Skeletal muscle tissue (tissue), 4 donors: ENCODE results near the gene SERHL2. TPM values are rescaled to one million over a fixed set of nuclear protein-coding genes. Genes with fewer than 3 reads are reported as not detected.
"Not testable (repeated sequence)": the region's sequence is repeated elsewhere in the genome, so short reads cannot be mapped to it uniquely, and the experiment has no call there.

Experiments
- H3K27ac ChIP-seq: one replicate; pipeline ENCODE4 v1.7.0; 2013; ENCODE audit warnings: mild to moderate bottlenecking, low read depth, low read length, inconsistent platforms
- H3K27me3 ChIP-seq, 3 donors: one replicate each; pipeline ENCODE4 v1.7.0; 2013; ENCODE audit warnings: low read length in 3 of 3; ENCODE audit not compliant: control insufficient read depth in 3 of 3, insufficient read depth in 3 of 3
- H3K36me3 ChIP-seq, 3 donors: one replicate each; pipeline ENCODE4 v1.7.0; 2013; ENCODE audit warnings: low read length in 3 of 3; ENCODE audit not compliant: control insufficient read depth in 3 of 3, insufficient read depth in 3 of 3
- H3K4me1 ChIP-seq, 3 donors: one replicate each; pipeline ENCODE4 v1.7.0; 2013; ENCODE audit warnings: low read length in 3 of 3, mild to moderate bottlenecking in 3 of 3; ENCODE audit not compliant: control insufficient read depth in 3 of 3, insufficient read depth in 3 of 3
- H3K4me3 ChIP-seq, 3 donors: one replicate each; pipeline ENCODE4 v1.7.0; 2013; ENCODE audit warnings: low read length in 3 of 3
- H3K9ac ChIP-seq, 3 donors: one replicate each; pipeline ENCODE4 v1.7.0; 2013; ENCODE audit warnings: low read length in 3 of 3, mild to moderate bottlenecking in 3 of 3, moderate library complexity in 2 of 3, low read depth in 1 of 3
- H3K9me3 ChIP-seq, 3 donors: one replicate each; pipeline ENCODE4 v1.7.0; 2013; ENCODE audit warnings: low read length in 3 of 3; ENCODE audit not compliant: control insufficient read depth in 3 of 3
- total RNA-seq: library from RNA; depleted of rRNA; stranded (reverse); fragments of >200 nt; gene quantifications from one replicate; pipeline ENCODE4 v1.2.3, GENCODE V29; 2014
- donor health status: Osteomylitis.

Gene SERHL2
- total RNA-seq, 1 donor from 2014 or later = 2.6 TPM

- no peak overlapping the region for H3K27ac ChIP-seq
- H3K9me3 ChIP-seq = no peaks in the 10 kb centered on the region
- no peak overlapping the region for H3K4me3 ChIP-seq
- H3K27me3 ChIP-seq = peaks cover 2 to 13% (median 8%) of the 10 kb centered on the region in 3 donors
- H3K4me1 ChIP-seq = peaks cover 6 to 11% (median 7%) of the 10 kb centered on the region in 3 donors
- H3K36me3 ChIP-seq = no peaks in the 10 kb centered on the region
- no peak overlapping the region for H3K9ac ChIP-seq
Observed at GRCh38 chr22:42549331-42550060, 4.3 kb upstream of the SERHL2 start.

- not testable (repeated sequence) for H3K9me3 ChIP-seq, H3K36me3 ChIP-seq, H3K9ac ChIP-seq, H3K4me3 ChIP-seq, H3K27ac ChIP-seq
- H3K27me3 ChIP-seq = peaks cover 2 to 13% (median 8%) of the 10 kb centered on the region in 3 donors
- H3K4me1 ChIP-seq = peaks cover 6 to 11% (median 7%) of the 10 kb centered on the region in 3 donors
Observed at GRCh38 chr22:42552294-42552647, 1.5 kb upstream of the SERHL2 start.

- H3K9me3 ChIP-seq = no peaks in the 10 kb centered on the region
- no peak overlapping the region for H3K27ac ChIP-seq
- no peaks in the 10 kb centered on the region for H3K4me1 ChIP-seq
- H3K36me3 ChIP-seq = no peaks in the 10 kb centered on the region
- H3K27me3 ChIP-seq = no peaks in the 10 kb centered on the region
- no peak overlapping the region for H3K4me3 ChIP-seq
- no peak overlapping the region for H3K9ac ChIP-seq
Observed at GRCh38 chr22:42560381-42560780, 6.6 kb downstream of the SERHL2 start.

- no peaks in the 10 kb centered on the region for H3K36me3 ChIP-seq
- no peak overlapping the region for H3K9ac ChIP-seq
- no peaks in the 10 kb centered on the region for H3K27me3 ChIP-seq
- H3K9me3 ChIP-seq = no peaks in the 10 kb centered on the region
- H3K4me1 ChIP-seq = no peaks in the 10 kb centered on the region
- H3K4me3 ChIP-seq = no peak overlapping the region
- H3K27ac ChIP-seq = no peak overlapping the region
Observed at GRCh38 chr22:42560781-42561180, 7.0 kb downstream of the SERHL2 start.

GRCh38 chr22:42561856-42562255 is 8.1 kb downstream of the SERHL2 start:
- Histone ChIP-seq H3K4me1 (no peaks in the 10 kb centered on the region), H3K36me3 (peaks cover 0 to 3% (median 3%) of the 10 kb centered on the region in 3 donors), H3K4me3 (no peak overlapping the region), H3K27ac (no peak overlapping the region), H3K9me3 (no peaks in the 10 kb centered on the region), H3K27me3 (no peaks in the 10 kb centered on the region), H3K9ac (no peak overlapping the region)

GRCh38 chr22:42562279-42562678 is 8.5 kb downstream of the SERHL2 start:
- Histone ChIP-seq H3K27ac (no peak overlapping the region), H3K36me3 (peaks cover 0 to 3% (median 3%) of the 10 kb centered on the region in 3 donors), H3K27me3 (no peaks in the 10 kb centered on the region), H3K9me3 (no peaks in the 10 kb centered on the region), H3K4me3 (no peak overlapping the region), H3K9ac (no peak overlapping the region), H3K4me1 (no peaks in the 10 kb centered on the region)

- Histone ChIP-seq H3K4me1 (no peaks in the 10 kb centered on the region), H3K9ac (no peak overlapping the region), H3K9me3 (no peaks in the 10 kb centered on the region), H3K27me3 (no peaks in the 10 kb centered on the region), H3K27ac (no peak overlapping the region), H3K4me3 (no peak overlapping the region), H3K36me3 (peaks cover 0 to 3% (median 3%) of the 10 kb centered on the region in 3 donors)
Observed at GRCh38 chr22:42562684-42563083, 8.9 kb downstream of the SERHL2 start.

- H3K27me3 ChIP-seq, H3K36me3 ChIP-seq, H3K4me1 ChIP-seq, H3K4me3 ChIP-seq, H3K9ac ChIP-seq, H3K27ac ChIP-seq, H3K9me3 ChIP-seq: not testable (repeated sequence)
Observed at GRCh38 chr22:42563943-42564342, 10.2 kb downstream of the SERHL2 start.

GRCh38 chr22:42564699-42565098 is 10.9 kb downstream of the SERHL2 start:
- Histone ChIP-seq H3K9ac (no peak overlapping the region), H3K4me1 (no peaks in the 10 kb centered on the region), H3K27ac (no peak overlapping the region), H3K9me3 (no peaks in the 10 kb centered on the region), H3K36me3 (peaks cover 2 to 7% (median 5%) of the 10 kb centered on the region in 3 donors), H3K27me3 (no peaks in the 10 kb centered on the region), H3K4me3 (no peak overlapping the region)

GRCh38 chr22:42565956-42566355 is 12.2 kb downstream of the SERHL2 start:
- Histone ChIP-seq H3K9ac (no peak overlapping the region), H3K9me3 (no peaks in the 10 kb centered on the region), H3K36me3 (peaks cover 2 to 7% (median 5%) of the 10 kb centered on the region in 3 donors), H3K27ac (no peak overlapping the region), H3K4me3 (no peak overlapping the region), H3K4me1 (no peaks in the 10 kb centered on the region), H3K27me3 (no peaks in the 10 kb centered on the region)
